Suprapubic skin (tissue), 3 donors: ENCODE measurements around the gene ALDH1A2.

Experiments used
- POLR2A ChIP-seq, 2 donors: fragments of 450-650 bp; IDR thresholded peaks; one replicate each; pipeline ENCODE4 v1.6.1; 2017; ENCODE audit warnings: antibody characterized with exemption in 2 of 2, mild to moderate bottlenecking in 2 of 2, moderate library complexity in 2 of 2
- TF ChIP-seq, protein P1 (sequence below), 2 donors: fragments of 200-600 bp in 1 of 2; fragments of 450-650 bp in 1 of 2; sonication (generic) in 1 of 2; IDR thresholded peaks; one replicate each; pipeline ENCODE4 v1.5.1; 2016 to 2019; ENCODE audit warnings: antibody characterized with exemption in 2 of 2, mild to moderate bottlenecking in 1 of 2, moderate library complexity in 1 of 2

GRCh38 chr15:58087871-58088270 lies 22.4 kb upstream of the ALDH1A2 start:
- TF ChIP-seq POLR2A (IDR thresholded peaks at IDR 0.05): no peak
- TF ChIP-seq, protein P1, sequence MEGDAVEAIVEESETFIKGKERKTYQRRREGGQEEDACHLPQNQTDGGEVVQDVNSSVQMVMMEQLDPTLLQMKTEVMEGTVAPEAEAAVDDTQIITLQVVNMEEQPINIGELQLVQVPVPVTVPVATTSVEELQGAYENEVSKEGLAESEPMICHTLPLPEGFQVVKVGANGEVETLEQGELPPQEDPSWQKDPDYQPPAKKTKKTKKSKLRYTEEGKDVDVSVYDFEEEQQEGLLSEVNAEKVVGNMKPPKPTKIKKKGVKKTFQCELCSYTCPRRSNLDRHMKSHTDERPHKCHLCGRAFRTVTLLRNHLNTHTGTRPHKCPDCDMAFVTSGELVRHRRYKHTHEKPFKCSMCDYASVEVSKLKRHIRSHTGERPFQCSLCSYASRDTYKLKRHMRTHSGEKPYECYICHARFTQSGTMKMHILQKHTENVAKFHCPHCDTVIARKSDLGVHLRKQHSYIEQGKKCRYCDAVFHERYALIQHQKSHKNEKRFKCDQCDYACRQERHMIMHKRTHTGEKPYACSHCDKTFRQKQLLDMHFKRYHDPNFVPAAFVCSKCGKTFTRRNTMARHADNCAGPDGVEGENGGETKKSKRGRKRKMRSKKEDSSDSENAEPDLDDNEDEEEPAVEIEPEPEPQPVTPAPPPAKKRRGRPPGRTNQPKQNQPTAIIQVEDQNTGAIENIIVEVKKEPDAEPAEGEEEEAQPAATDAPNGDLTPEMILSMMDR (IDR thresholded peaks at IDR 0.05): no peak
